Esophagus squamous epithelium (tissue), 5 donors: ENCODE measurements around the gene CAMK2A. TPM values are rescaled to one million over a fixed set of nuclear protein-coding genes. Genes with fewer than 3 reads are reported as not detected.

Source experiments
- DNase-seq: peaks from one replicate; lab custom pipeline; 2025; lab: John Stamatoyannopoulos, UW
- H3K27ac ChIP-seq, 4 donors: fragments of 200-600 bp; sonication (generic); one replicate each; pipeline ENCODE4 v1.5.1; 2016 to 2019; ENCODE audit warnings: mild to moderate bottlenecking in 1 of 4
- H3K27me3 ChIP-seq, 4 donors: fragments of 200-600 bp; sonication (generic); 1 replicate in 3 of 4; 2 replicates in 1 of 4; pipeline versions ENCODE4 v1.5.1 to v1.6.0; 2017 to 2021; ENCODE audit warnings: antibody characterized with exemption in 1 of 4
- H3K36me3 ChIP-seq, 3 donors: fragments of 200-600 bp; sonication (generic); one replicate each; pipeline ENCODE4 v1.5.1; 2016 to 2019
- H3K4me1 ChIP-seq, 3 donors: fragments of 200-600 bp; sonication (generic); one replicate each; pipeline ENCODE4 v1.5.1; 2017 to 2019
- H3K4me3 ChIP-seq, 4 donors: fragments of 200-600 bp; sonication (generic); 1 replicate in 3 of 4; 2 replicates in 1 of 4; pipeline ENCODE4 v1.5.1; 2016 to 2019; ENCODE audit warnings: mild to moderate bottlenecking in 2 of 4, moderate library complexity in 1 of 4
- H3K9me3 ChIP-seq, 3 donors: fragments of 200-600 bp; sonication (generic); one replicate each; pipeline ENCODE4 v1.5.1; 2016 to 2019
- POLR2A ChIP-seq, 4 donors: fragments of 450-650 bp; IDR thresholded peaks; one replicate each; pipeline ENCODE4 v1.6.1; 2017; ENCODE audit warnings: antibody characterized with exemption in 4 of 4, mild to moderate bottlenecking in 4 of 4, moderate library complexity in 3 of 4
- WGBS, 2 donors: methylation state at CpG; one replicate each; pipeline ENCODE4 v1.1.5; 2018; 5-methylcytosine and 5-hydroxymethylcytosine counted together
- intact Hi-C: fragments of 100-400 bp; cut with DNase I; formaldehyde crosslinking; loops from one replicate; pipeline ENCODE4 v1.15.0; 2022
- total RNA-seq, 4 donors: library from RNA; depleted of rRNA; stranded (reverse); fragments of >200 nt; gene quantifications; one replicate each; pipeline ENCODE4 v1.1.0, GENCODE V29; 2016
- TF ChIP-seq, protein P1 (sequence below), 6 experiments: fragments of 450-650 bp in 4 of 6; fragments of 200-600 bp in 2 of 6; sonication (generic) in 2 of 6; IDR thresholded peaks; one replicate each; pipeline ENCODE4 v1.5.1; 2016 to 2019; ENCODE audit warnings: antibody characterized with exemption in 6 of 6, mild to moderate bottlenecking in 4 of 6, moderate library complexity in 4 of 6
- donor health status: DM: yes; HTN: yes; CAD: no.

The CAMK2A gene
- under 1 TPM in 1 of 4 donors, not detected in 3; 0.04 TPM for total RNA-seq

DNA sequence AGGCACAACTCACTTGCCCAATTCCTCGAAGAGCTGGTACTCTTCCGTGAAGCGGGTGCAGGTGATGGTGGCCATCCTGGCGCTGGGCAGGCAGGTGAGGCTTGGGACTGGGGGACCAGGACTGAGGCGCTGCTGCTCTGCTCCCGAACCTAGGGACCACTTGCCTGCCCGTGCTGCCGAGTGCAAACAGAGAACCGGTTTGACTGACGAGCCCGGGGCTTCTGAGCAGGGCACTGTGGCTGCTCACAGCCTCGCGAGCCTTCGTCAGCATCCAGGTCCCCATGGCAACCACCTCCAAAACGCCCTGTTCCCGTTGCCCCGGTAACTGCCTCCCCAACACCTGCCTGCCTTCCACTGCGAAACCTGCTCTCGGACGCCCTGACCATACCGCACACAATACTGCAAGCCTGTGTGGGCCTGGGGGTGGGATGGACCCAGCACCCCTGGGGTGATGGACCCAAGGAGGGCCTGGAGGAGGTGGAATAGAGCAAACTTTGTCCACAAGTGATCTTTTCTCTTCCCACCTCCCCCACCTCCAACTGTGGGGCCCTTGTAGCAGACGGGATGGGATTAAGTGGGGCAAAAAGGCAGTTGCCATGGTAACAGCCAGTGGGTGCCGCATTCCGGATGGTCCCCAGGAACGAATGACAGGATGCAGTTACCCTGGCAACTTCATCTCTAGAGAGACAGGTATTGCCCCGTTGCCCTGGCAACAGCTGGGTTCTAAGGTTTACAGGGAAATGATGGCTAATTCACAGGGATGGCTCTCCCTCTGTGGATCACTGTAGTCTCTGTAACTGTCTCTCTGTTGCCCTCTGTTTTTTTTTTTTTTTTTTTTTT is at the start of gene CAMK2A:
CAMK2A (minus strand) TSS at position 223 of the 840 bp plus-strand sequence; CDS start at position 75, 148 bp downstream.
- Histone ChIP-seq H3K27ac (no peak within 1 kb of the TSS), H3K27me3 (peaks cover 0 to 24% (median 0%) of the 10 kb centered on the region in 4 donors), H3K4me3 (no peak within 1 kb of the TSS), H3K4me1 (peaks cover 3 to 19% (median 9%) of the 10 kb centered on the region in 3 donors), H3K9me3 (no peaks in the 10 kb centered on the region), H3K36me3 (no peaks in the 10 kb centered on the region)
- TF ChIP-seq, protein P1, sequence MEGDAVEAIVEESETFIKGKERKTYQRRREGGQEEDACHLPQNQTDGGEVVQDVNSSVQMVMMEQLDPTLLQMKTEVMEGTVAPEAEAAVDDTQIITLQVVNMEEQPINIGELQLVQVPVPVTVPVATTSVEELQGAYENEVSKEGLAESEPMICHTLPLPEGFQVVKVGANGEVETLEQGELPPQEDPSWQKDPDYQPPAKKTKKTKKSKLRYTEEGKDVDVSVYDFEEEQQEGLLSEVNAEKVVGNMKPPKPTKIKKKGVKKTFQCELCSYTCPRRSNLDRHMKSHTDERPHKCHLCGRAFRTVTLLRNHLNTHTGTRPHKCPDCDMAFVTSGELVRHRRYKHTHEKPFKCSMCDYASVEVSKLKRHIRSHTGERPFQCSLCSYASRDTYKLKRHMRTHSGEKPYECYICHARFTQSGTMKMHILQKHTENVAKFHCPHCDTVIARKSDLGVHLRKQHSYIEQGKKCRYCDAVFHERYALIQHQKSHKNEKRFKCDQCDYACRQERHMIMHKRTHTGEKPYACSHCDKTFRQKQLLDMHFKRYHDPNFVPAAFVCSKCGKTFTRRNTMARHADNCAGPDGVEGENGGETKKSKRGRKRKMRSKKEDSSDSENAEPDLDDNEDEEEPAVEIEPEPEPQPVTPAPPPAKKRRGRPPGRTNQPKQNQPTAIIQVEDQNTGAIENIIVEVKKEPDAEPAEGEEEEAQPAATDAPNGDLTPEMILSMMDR (IDR thresholded peaks at IDR 0.05), result no peak
- TF ChIP-seq POLR2A (IDR thresholded peaks at IDR 0.05), result no peak
- intact Hi-C loops, result no loop called here
- WGBS, 2 donors, result 41 to 64% methylated on average over 6 to 10 of the region's 26 CpGs
- DNase-seq, result no peak

DNA sequence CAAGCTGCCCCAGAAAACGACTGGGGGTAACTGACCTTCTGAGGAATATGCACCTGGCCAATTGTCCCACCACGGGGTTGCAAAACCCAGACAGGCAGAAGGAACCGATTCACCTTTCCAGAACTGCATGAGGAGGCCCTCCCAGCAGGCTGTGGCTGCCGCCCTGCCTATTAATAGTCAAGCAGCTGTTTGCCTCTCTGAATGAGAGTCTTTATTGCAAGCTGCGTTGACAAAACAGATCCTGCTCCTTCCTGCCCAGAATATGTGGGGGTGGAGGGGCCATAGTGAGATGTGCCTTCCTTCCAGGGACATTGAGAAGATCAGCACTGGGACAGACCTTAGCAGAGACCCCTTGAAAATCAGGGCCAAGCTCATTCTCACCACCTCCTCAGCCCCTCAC is 49.6 kb upstream of the CAMK2A start:
- TF ChIP-seq POLR2A (IDR thresholded peaks at IDR 0.05), result no peak
- TF ChIP-seq, protein P1 (IDR thresholded peaks at IDR 0.05), result no peak
- H3K36me3 ChIP-seq, result no peaks in the 10 kb centered on the region
- H3K9me3 ChIP-seq, result no peaks in the 10 kb centered on the region
- intact Hi-C loops, result no loop called here
- H3K4me1 ChIP-seq, result no peaks in the 10 kb centered on the region
- H3K27me3 ChIP-seq, result no peaks in the 10 kb centered on the region
- H3K4me3 ChIP-seq, result no peak overlapping the region
- H3K27ac ChIP-seq, result no peak overlapping the region
- 40 to 63% methylated on average over 1 to 5 of the region's 5 CpGs for WGBS, 2 donors
- no peak for DNase-seq

- Histone ChIP-seq H3K9me3 (no peaks in the 10 kb centered on the region), H3K4me1 (no peaks in the 10 kb centered on the region), H3K36me3 (no peaks in the 10 kb centered on the region), H3K4me3 (no peak overlapping the region), H3K27ac (no peak overlapping the region), H3K27me3 (no peaks in the 10 kb centered on the region)
- TF ChIP-seq, protein P1 (IDR thresholded peaks at IDR 0.05), result no peak
- no peak for TF ChIP-seq POLR2A (IDR thresholded peaks at IDR 0.05)
- no peak for DNase-seq
- intact Hi-C loops, result no loop called here
- 91 to 100% methylated on average over 3 to 4 of the region's 11 CpGs for WGBS, 2 donors
Observed at GRCh38 chr5:150338546-150338945, 49.0 kb upstream of the CAMK2A start.

GRCh38 chr5:150335778-150336177 is 46.2 kb upstream of the CAMK2A start:
- WGBS, 2 donors, result 64 to 67% methylated on average over 4 of the region's 4 CpGs
- Histone ChIP-seq H3K9me3 (no peaks in the 10 kb centered on the region), H3K27me3 (no peaks in the 10 kb centered on the region), H3K4me1 (no peaks in the 10 kb centered on the region), H3K36me3 (no peaks in the 10 kb centered on the region), H3K27ac (no peak overlapping the region), H3K4me3 (no peak overlapping the region)
- intact Hi-C loops, result no loop called here
- TF ChIP-seq POLR2A (IDR thresholded peaks at IDR 0.05), result no peak
- TF ChIP-seq, protein P1 (IDR thresholded peaks at IDR 0.05), result no peak
- DNase-seq, result no peak

- no peak for TF ChIP-seq POLR2A (IDR thresholded peaks at IDR 0.05)
- TF ChIP-seq, protein P1 (IDR thresholded peaks at IDR 0.05), result no peak
- 67 to 77% methylated on average over 5 of the region's 5 CpGs for WGBS, 2 donors
Observed at GRCh38 chr5:150333400-150333799, 43.8 kb upstream of the CAMK2A start.

More at GRCh38 chr5:150333400-150333799, 43.8 kb upstream of the CAMK2A start:
- H3K27ac ChIP-seq, result no peak overlapping the region
- H3K4me1 ChIP-seq, result no peaks in the 10 kb centered on the region
- no peaks in the 10 kb centered on the region for H3K36me3 ChIP-seq
- DNase-seq, result no peak
- no peak overlapping the region for H3K4me3 ChIP-seq
- H3K27me3 ChIP-seq, result no peaks in the 10 kb centered on the region
- intact Hi-C loops, result no loop called here
- no peaks in the 10 kb centered on the region for H3K9me3 ChIP-seq
